Psoas muscle (tissue), 8 donors: ENCODE measurements around the gene BRAT1. TPM values are rescaled to one million over a fixed set of nuclear protein-coding genes. Genes with fewer than 3 reads are reported as not detected.

ENCODE experiments used
- ATAC-seq, 4 donors: fragments of 200-7000 bp; cut with Tn5 transposase; one replicate each; pipeline ENCODE4 v1.9.1; 2020; ENCODE audit warnings: moderate library complexity in 3 of 4, mild to moderate bottlenecking in 2 of 4
- DNase-seq, 2 donors: peaks; one replicate each; pipeline ENCODE4 v3.0.0-alpha.2; 2020
- H3K27ac ChIP-seq: fragments of 200-600 bp; one replicate; pipeline ENCODE4 v1.8.0; 2022
- H3K27me3 ChIP-seq, 3 donors: fragments of 200-600 bp in 1 of 3; one replicate each; pipeline versions ENCODE4 v1.6.1 to v1.8.0; 2013 to 2022; ENCODE audit warnings: low read length in 2 of 3, mild to moderate bottlenecking in 2 of 3, moderate library complexity in 1 of 3; ENCODE audit not compliant: insufficient read depth in 3 of 3
- H3K36me3 ChIP-seq, 2 donors: fragments of 200-600 bp in 1 of 2; one replicate each; pipeline versions ENCODE4 v1.6.1 to v1.8.0; 2013 to 2022; ENCODE audit warnings: low read depth in 1 of 2, mild to moderate bottlenecking in 1 of 2, moderate library complexity in 1 of 2; ENCODE audit not compliant: insufficient read depth in 1 of 2
- H3K4me1 ChIP-seq: fragments of 200-600 bp; one replicate; pipeline ENCODE4 v1.8.0; 2022
- H3K4me3 ChIP-seq: fragments of 200-600 bp; one replicate; pipeline ENCODE4 v1.8.0; 2022; ENCODE audit warnings: mild to moderate bottlenecking
- H3K9me3 ChIP-seq: fragments of 200-600 bp; one replicate; pipeline ENCODE4 v1.8.0; 2022
- CTCF ChIP-seq: fragments of 200-600 bp; IDR thresholded peaks from one replicate; pipeline ENCODE4 v1.8.0; 2022; ENCODE audit warnings: antibody characterized with exemption
- WGBS, 3 donors: extraction: QIAGEN DNeasy Blood & Tissue Kit; methylation state at CpG; one replicate each; pipeline versions ENCODE4 v1.1.6 to v1.1.7; 2013; 5-methylcytosine and 5-hydroxymethylcytosine counted together
- intact Hi-C, 2 donors: fragments of 100-400 bp; cut with DNase I; formaldehyde crosslinking; loops; one replicate each; pipeline versions ENCODE4 v1.11.0 to v1.14.2; 2022
- polyA plus RNA-seq, 3 donors: library from polyadenylated mRNA; stranded (reverse); fragments of 200-250 nt; gene quantifications; one replicate each; pipeline ENCODE4 v1.2.3, GENCODE V29; 2013
- total RNA-seq, 4 donors: library from RNA; stranded (reverse); fragmentation: NEBNext Ultra II Directional in 2 of 4; extraction: Animal tissue kit (Norgen Biotek cat#: 25700) in 2 of 4; gene quantifications; one replicate each; pipeline versions ENCODE4 v1.2.1 to v1.2.4, GENCODE V29; 2021 to 2023
- donor health status: healthy with polysubstance abuse.
- donor health status: DM: no; HTN: no; CAD: no; lungs with moderate emphysema.
- donor health status: Bipolar disorder and iron deficiency.
- donor health status: healthy.
- donor health status: DM: yes; HTN: yes; CAD: no.
- donor health status: DM: no; HTN: no; CAD: no.
- donor health status: DM: no; HTN: no; CAD: no.
- donor health status: DM: yes; HTN: yes; CAD: no.

BRAT1 gene
- total and polyA plus RNA-seq, 7 donors, result 11.9 to 14.8 (median 13.2) TPM

DNA sequence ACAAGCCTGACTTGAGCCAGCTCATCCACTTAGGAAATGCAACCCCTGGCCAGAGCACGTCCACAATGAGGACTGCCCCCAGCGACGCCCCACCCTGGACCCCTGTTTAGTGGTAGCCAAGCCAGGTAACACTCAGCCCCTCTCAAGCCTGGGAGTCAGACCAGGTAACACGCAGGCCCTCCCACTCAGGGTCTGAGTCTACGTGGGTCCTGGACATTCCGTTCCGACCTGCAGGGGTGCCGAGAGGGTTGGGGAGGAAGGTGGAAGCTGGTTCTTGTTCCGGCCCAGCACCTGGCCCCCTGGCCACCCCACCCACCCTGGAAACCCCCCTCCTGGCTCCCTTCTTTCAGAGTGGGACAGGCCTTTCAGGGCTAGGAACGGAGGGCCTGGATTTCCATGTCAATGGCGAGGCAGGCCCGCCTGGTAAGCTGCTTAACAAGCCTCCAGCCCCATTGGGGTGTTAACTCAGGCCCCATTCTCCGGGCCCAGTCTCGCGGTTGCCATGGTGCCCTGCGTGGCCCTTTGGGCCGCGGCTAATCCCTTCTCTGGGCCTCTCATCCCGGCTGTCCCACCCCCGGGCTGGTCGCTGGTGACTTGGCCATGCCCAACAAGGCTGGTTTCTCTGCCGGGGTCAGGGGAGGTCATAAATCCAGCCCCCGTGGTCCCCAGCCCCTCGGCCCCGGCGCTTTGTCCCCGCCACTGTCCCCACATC lies 55.4 kb downstream of the BRAT1 start:
- Histone ChIP-seq H3K36me3 (no peaks in the 10 kb centered on the region), H3K4me1 (no peaks in the 10 kb centered on the region), H3K27ac (no peak overlapping the region), H3K27me3 (peaks cover 0 to 28% (median 6%) of the 10 kb centered on the region in 3 donors), H3K9me3 (no peaks in the 10 kb centered on the region), H3K4me3 (no peak overlapping the region)
- no peak for TF ChIP-seq CTCF
- ATAC-seq, result no peak
- 83 to 89% (median 88%) methylated on average over 25 to 27 of the region's 27 CpGs for WGBS, 3 donors
- DNase-seq, result no peak
- intact Hi-C loops, result loop anchor here in 1 of 2 donors (5.0 kb wide), 1 partner anchor 373 kb away; no protein-coding TSS in a partner anchor

- intact Hi-C loops, result no loop called here
- no peak for ATAC-seq
Observed at GRCh38 chr7:2499181-2499580, 56.1 kb downstream of the BRAT1 start.

GRCh38 chr7:2498708-2499107 lies 56.6 kb downstream of the BRAT1 start:
- no peak for ATAC-seq
- no peaks in the 10 kb centered on the region for H3K36me3 ChIP-seq
- H3K9me3 ChIP-seq, result no peaks in the 10 kb centered on the region
- 57 to 72% (median 65%) methylated on average over 6 of the region's 6 CpGs for WGBS, 3 donors
- no peak overlapping the region for H3K27ac ChIP-seq
- H3K4me3 ChIP-seq, result no peak overlapping the region
- intact Hi-C loops, result no loop called here
- DNase-seq, result no peak
- H3K4me1 ChIP-seq, result no peaks in the 10 kb centered on the region
- peaks cover 0 to 40% (median 6%) of the 10 kb centered on the region in 3 donors for H3K27me3 ChIP-seq
- no peak for TF ChIP-seq CTCF

More at GRCh38 chr7:2499181-2499580, 56.1 kb downstream of the BRAT1 start:
- H3K27ac ChIP-seq, result no peak overlapping the region
- no peak for DNase-seq
- TF ChIP-seq CTCF, result no peak
- 80 to 81% (median 81%) methylated on average over 7 of the region's 7 CpGs for WGBS, 3 donors
- H3K27me3 ChIP-seq, result peaks cover 0 to 35% (median 6%) of the 10 kb centered on the region in 3 donors
- H3K9me3 ChIP-seq, result no peaks in the 10 kb centered on the region
- H3K4me3 ChIP-seq, result no peak overlapping the region
- H3K36me3 ChIP-seq, result no peaks in the 10 kb centered on the region
- H3K4me1 ChIP-seq, result no peaks in the 10 kb centered on the region

DNA sequence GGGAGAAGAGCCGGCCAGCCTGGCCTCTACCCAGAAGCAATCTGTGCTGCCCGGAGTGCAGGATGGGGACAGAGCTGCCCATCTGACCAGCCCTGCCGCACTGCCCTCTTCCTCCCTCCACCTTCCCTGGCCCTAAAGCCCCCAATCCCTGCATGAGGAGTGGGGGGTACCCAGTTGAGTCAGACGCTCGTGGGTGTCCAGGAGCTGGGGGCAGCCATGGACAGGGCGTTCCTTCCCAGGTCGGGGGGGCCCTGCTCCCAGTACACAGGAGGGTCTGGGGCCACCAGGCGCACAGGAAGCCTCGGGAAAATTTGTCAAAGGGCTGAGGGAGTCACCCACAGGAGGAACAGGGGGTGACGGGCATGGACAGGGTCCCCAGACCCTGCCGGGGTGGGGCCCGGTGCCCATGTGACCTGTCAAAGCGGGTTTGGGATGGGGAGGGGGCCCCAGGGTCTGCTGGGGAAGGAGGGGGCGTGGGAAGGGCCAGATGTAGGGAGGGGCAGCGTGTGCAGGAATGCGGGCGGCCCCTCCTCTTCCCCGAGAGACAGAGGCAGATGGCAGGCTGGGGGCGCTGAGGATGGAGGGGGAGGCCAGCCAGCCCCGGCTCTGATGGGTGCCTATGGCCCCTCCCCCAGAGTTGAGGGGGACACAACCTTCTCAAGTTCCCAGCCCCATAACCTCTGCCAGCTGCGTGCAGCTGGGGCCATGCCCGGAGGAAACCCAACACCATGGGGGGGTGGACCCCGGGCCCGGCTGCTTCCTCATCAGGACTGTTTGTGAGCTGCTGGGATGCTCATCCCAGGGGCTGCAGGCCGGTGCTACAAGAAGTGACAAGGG lies 57.6 kb downstream of the BRAT1 start:
- Histone ChIP-seq H3K4me3 (no peak overlapping the region), H3K27me3 (peaks cover 0 to 41% (median 8%) of the 10 kb centered on the region in 3 donors), H3K4me1 (peaks cover 5% of the 10 kb centered on the region), H3K36me3 (no peaks in the 10 kb centered on the region), H3K9me3 (no peaks in the 10 kb centered on the region), H3K27ac (no peak overlapping the region)
- DNase-seq, result no peak
- intact Hi-C loops, result no loop called here
- ATAC-seq, result peak in 1 of 4 donors; percentile 32
- 21 to 31% (median 26%) methylated on average over 19 to 25 of the region's 25 CpGs for WGBS, 3 donors
- TF ChIP-seq CTCF, result no peak
